Activated T-cell treated with anti-CD3 and anti-CD28 coated beads, Interleukin-2, amount 50 U/mL, for 48 hours (primary cell): ENCODE data around the gene PRSS3.
"Not testable (repeated sequence)": the region's sequence is repeated elsewhere in the genome, so short reads cannot be mapped to it uniquely, and the experiment has no call there.

Experiments used
- DNase-seq, 2 experiments: peaks; one replicate each; pipeline ENCODE4 v3.0.0-alpha.2; 2020

PRSS3 gene

GRCh38 chr9:33818847-33819500 is 23.6 kb downstream of the PRSS3 start:
- no peak for DNase-seq

GRCh38 chr9:33820231-33820745 is 24.9 kb downstream of the PRSS3 start:
- DNase-seq = no peak

- no peak for DNase-seq
Observed at GRCh38 chr9:33823801-33824200, 28.4 kb downstream of the PRSS3 start.

GRCh38 chr9:33827285-33827684 is 31.9 kb downstream of the PRSS3 start:
- not testable (repeated sequence) for DNase-seq

- not testable (repeated sequence) for DNase-seq
Observed at GRCh38 chr9:33829641-33830230, 34.4 kb downstream of the PRSS3 start.

GRCh38 chr9:33835625-33836260 is 40.4 kb downstream of the PRSS3 start:
- DNase-seq = peak in 1 of 2 experiments; percentile 33

GRCh38 chr9:33836261-33836660 is 40.9 kb downstream of the PRSS3 start:
- peak; percentile 44 to 54 for DNase-seq

GRCh38 chr9:33837138-33837537 is 41.8 kb downstream of the PRSS3 start:
- peak in 1 of 2 experiments; percentile 6 for DNase-seq

- no peak for DNase-seq
Observed at GRCh38 chr9:33840381-33840780, 45.0 kb downstream of the PRSS3 start.

- DNase-seq = peak in 1 of 2 experiments; percentile 10
Observed at GRCh38 chr9:33843312-33843961, 48.1 kb downstream of the PRSS3 start.

- no peak for DNase-seq
Observed at GRCh38 chr9:33846231-33846630, 50.9 kb downstream of the PRSS3 start.

GRCh38 chr9:33847894-33848205 is 52.5 kb downstream of the PRSS3 start:
- not testable (repeated sequence) for DNase-seq
